Activated gamma-delta T cell (primary cell): ENCODE results near the gene PRKN.
"Not testable (repeated sequence)": the region's sequence is repeated elsewhere in the genome, so short reads cannot be mapped to it uniquely, and the experiment has no call there.

Experiments
- DNase-seq: peaks from one replicate; lab custom pipeline; 2025; lab: John Stamatoyannopoulos, UW

Gene PRKN

DNA sequence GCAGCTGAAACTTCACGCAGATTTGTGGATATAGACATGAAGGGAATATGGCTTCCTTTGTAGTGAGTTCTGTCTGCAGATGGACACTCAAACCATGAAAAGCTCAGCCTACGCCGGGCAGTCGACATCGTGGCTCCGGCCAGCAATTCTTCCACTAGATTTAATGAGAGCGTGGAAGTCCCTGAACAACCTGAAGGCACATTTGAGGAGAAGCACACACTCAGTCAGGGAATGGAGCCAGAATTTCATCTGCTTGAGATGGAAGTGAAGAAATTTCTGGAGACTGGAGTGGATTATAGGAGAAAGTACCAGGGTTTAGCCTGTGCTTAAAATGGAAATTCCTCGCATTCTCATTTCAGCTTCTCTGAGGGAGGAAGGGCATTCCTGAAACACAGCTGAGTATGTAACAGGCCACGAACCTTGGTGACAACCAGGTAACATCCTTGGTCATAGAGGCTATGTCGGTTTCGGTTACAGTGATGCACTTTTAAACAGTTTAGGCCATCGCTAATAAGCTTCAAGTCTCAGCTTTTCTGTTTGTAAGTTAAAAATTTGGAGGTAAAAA, 1373.2 kb downstream of the PRKN start:
- DNase-seq, result no peak

DNA sequence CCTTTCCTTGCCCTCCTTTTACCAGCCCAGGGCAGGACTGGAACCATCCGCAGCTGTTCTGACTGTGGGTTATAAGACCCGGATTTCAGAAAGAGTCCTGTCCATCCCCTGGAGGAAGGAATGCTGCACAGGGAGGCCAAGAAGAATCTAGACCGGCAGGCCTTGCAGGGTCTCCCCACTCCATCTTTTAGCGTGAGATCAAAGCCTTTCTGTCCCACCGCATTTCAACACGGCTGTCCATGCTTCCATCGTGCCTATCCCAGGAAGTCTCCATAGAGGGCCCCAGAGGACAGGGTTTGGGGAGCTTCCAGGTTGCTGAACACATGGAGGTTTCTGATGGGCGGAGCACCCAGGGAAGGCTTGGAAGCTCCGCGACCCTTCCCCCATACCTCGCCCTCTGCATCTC, 1374.4 kb downstream of the PRKN start:
- no peak for DNase-seq

DNA sequence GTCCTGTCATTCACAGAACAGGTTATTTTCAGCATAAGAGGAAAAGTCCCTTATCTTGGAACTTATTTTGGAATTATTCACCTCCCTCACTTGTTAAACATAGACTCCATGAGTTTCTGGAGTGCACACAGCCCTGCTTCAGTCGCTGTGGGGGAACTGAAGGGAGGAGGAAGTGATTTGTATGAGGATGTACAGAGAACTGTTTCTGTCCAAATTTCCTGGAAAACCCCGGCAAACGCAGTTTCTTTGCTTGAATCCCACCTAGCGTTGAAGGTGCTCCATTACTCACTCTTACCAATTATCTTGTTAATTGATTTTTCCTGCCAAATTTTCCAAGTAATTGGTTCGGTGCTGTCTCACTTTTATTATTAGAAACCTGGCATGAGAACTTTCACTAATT, 1375.7 kb downstream of the PRKN start:
- DNase-seq, result no peak

DNA sequence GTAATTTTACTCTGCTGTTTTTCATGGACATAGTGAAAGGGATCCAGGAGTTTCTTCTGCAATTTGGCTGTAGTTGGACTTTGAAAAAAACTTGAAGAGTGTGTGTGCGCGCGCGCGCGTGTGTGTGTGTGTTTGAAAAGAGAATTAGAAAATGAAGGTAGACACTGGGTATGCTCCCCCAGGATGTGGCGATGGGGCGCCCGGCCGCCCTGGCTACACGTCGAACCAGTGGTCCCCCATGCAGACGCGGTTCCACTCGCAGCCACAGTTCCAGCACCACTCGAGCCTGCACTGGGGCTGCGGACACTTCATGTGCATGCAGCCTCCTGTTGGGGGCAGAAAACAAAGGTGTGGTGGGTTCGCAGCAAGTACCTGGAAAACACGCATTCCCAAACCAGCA, 1377.7 kb downstream of the PRKN start:
- DNase-seq, result no peak

DNA sequence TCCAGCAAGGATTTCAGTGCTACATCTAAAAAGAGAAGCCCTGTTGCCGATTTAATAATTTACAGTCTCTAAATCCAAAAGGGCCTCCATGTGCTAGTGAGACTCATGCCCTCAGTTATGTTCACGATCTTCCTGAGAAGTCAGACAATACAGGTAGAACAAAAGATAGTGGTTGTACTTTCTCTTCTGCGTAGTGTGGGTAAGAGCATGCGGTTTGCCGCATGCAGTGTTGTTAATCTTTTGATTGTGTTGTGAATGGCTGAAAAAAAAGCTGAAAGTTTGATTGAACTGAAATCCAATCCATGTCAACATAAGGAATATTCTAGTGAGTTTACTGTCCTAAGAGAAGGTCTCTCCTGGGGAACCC, 1379.0 kb downstream of the PRKN start:
- no peak for DNase-seq

DNA sequence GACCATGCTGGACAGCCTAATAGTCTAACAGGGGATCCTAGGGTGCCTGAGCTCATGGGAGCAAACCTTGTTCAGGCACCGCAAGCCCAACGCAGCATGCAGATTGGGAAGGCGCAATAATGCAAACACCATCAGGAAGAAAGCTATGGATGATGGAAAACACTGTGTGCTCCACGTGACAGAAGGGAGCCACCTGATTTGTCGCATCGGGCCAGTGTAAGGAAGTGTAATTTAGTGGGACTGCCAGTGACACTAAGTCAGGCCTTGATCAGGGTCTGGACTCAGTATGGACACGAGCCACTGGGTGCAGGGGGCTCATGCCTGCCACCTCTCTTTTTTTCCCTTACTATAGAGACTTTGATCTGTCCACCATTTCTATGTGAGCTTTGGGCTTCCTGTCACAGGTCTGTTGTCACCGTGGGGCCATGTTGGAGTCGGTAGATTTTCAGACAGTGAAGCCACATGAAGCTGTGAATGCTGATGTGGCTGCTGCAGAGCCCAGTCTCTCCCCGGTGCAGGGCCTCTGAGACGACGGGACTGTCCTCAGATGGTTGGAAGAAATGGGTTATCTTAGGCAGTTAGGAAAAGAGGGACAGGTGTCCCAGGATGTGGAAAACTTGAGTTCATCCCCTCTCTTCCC, 1379.5 kb downstream of the PRKN start:
- no peak for DNase-seq

DNA sequence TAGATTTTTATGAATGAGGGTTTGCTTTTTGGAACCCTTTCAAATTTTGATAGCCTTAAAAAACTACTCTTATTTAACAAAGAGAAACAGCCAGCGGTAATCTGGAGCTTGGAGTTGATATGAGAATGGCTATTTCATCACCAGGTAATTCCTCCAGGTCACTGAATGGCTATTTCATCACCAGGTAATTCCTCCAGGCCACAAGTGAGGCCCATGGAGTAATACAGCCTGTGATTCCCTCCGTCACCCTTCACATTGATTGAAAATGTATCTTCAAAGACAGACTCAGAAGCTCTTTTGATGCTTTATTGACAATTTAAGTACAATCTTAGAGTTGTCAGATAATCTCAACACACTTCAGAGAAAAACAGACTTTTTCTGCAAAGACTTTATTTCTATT, 1380.4 kb downstream of the PRKN start:
- no peak for DNase-seq

DNA sequence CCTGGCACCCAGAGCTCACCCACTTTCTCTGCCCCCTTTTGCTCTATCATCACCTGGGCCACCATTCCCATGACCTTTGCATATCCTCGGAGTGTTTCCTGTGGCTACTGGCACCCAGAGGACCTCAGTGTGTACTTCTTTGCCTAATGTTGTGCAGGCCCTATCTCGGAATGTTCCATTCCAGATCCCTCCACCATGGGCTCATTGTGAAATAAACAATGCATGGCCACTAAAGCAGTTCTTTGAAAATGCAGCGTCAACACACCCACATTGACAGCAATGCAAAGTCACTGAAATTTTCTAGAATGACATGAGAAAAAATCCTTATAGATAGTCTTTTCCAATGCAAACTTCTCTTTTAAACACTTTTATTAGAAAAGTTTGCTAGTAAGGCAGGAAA, 1380.8 kb downstream of the PRKN start:
- DNase-seq, result no peak

DNA sequence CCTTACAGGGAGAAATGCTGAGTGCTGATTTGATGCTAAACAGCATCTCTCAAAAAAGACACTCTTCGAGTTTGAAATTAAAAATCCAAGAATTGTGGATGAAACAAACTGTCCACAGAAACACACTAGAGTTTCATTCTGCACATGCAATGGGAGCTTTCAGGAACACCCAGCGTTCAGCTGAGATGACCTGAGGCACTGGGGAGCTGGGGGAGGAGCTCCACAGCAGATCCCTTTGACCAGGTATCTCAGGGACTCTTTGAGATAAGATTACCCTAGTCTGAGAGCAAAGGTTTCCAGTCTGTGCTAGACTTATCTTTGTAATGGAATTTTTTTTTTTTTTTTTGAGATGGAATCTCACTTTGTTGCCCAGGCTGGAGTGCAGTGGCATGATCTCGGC, 1382.9 kb downstream of the PRKN start:
- DNase-seq, result no peak

DNA sequence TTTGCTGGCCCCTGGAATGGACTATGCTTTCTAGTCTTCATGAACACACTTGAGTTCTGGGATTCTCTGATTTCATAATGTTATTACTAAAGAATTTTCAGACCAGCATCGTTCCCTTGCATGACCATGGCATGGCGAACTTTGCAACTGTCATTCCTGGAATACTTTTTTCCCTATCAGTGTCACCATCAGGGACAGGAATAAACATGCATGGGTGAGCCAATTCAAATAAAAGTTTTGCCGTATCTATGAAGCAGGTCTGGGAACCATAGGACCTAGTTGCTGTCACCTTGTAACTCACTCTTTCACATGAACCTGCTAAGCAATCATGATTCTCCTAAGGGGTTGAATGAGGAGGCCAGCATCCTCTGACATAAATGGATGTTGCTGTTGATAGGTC, 1385.5 kb downstream of the PRKN start:
- no peak for DNase-seq

DNA sequence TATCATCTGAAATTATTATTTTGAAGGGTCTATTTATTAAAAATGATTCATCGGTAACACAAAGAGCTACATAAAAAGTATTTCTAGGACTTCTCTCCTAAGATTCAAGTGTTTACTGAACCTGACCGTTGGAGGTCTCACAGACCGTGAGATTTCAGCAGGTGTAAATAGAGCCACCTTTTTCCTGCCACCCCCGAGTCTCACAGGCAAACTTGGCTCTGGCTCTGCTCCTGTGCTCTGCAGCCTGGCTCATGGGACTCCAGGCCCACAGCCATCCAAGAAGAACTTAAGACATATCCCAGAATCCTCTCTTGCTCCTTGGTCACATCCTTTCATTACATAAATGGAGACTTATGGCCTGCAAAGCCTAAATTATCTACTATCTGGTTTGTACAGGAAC, 1385.9 kb downstream of the PRKN start:
- DNase-seq, result no peak

DNA sequence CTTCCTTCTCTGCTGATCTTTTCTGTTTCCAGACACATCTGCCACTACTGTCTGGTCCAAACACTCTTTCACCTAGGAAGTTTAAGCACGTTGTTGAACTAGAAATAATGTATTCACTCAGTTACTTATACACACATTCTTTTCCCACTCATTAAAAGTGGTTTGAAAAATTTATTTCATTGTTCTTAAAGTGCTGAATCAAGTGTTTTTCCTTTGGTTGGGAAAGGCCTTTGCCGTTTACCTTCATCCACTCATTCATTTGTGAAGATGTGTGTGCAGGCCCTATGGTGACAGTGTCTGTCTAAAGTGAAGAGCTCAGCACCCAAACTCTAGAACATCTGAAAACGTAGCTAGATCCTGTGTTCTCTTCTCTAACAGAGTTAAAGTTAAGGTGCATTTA, 1389.6 kb downstream of the PRKN start:
- DNase-seq, result no peak

DNA sequence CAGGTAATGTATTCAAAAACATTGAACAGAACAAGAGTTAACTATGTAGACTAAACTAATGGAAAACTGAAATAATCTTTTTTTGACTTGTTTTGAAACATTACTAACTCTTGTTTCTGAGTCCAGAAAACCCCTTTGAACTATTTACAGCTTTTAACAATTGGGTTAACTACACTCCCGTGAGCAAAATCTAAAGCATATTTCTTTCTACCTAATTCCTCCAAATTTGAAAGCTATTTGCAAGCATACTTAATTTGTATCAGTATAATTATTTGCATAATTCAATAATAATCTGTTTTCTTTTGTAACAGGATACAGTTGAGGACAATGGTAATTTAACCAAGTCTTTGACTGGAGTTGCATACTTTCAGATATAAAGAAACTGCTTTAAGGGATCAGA, 1391.1 kb downstream of the PRKN start:
- no peak for DNase-seq

DNA sequence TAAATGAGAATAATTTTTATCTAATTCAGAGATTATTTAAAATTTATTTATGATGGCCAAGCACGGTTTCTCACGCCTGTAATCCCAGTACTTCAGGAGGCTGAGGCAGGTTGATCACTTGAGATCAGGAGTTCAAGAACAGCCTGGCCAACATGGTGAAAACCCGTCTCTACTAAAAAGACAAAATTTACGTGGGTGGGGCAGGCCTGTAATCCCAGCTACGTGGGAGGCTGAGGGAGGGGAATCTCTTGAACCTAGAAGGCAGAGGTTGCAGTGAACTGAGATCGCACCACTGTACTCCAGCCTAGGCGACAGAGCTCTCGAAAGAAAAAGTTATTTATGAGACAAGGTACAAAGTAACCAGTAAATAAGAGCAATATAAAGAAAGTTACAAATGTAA, 1394.2 kb downstream of the PRKN start:
- no peak for DNase-seq

DNA sequence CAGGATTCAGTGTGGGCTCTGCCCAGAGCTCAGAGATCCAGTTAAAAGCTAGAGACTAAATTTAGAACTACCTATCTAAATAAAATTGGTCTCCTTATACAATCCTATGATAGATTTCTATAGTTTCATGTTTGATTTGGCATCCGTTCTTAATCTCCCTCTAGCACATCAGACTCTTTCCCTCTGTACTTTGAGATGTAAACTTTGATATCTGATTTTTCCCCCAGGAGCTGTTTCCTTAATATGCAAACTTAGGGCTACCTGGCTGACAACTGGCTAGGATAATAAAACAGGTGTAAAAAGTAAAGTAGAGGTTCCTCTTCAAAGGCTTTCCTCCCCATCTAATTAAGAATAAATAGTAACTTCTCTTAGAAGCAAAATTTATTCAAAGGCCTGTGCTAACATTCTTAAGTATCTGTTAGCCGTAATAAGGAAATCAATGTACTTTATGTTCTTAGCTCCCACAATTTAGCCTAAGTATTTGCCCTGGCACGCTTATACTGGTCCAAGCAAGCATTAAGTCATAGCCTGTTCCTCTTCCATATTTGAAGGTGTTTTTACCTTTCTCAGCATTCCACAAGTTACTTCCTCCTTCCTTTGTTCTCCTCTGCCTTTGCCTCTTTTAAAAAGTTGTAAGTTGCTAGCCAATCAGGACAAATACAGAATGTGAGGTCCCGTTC, 1396.0 kb downstream of the PRKN start:
- DNase-seq, result not testable (repeated sequence)

DNA sequence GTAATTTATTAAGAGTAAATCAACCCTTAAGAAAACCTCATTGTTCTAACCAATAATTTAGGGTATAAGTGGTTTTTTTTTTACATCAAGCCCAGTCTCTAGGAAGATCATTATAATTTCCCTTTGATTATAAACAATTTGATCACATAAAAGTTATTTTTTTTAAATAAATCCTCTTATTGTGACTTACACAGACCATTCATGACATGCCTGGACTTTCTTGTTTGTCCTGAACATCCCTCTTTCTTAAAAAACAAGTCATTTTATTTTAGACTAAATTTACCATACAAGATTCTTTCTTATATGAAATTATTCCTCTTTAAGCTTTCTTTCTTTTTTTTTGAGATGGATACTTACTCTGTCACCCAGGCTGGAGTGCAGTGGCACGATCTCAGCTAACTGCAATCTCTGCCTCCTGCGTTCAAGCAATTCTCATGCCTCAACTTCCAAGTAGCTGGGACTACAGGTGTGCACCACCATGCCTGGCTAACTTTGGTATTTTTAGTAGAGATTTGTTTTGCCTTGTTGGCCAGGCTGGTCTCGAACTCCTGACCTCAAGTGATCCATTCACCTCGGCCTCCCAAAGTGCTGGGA, 1400.1 kb downstream of the PRKN start:
- no peak for DNase-seq

DNA sequence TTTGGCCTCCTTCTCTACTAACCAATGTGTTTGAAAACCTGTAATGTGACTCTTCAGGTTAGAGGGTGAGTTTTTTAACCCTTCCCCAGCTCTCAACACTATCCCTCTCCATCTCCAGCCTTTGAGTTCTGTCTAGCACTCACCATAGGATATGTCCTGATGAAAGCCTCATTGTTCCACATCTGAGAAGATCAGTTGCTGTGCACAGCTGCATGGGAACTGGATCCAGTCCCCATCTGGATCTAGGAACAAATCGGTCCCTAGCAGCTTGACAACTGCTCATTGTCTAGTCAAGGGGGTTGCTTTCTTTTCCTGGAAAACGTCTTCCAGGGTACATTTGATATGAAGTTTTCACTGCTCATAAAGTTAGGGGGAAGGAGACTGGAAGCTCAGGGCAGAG, 1408.3 kb downstream of the PRKN start:
- no peak for DNase-seq

DNA sequence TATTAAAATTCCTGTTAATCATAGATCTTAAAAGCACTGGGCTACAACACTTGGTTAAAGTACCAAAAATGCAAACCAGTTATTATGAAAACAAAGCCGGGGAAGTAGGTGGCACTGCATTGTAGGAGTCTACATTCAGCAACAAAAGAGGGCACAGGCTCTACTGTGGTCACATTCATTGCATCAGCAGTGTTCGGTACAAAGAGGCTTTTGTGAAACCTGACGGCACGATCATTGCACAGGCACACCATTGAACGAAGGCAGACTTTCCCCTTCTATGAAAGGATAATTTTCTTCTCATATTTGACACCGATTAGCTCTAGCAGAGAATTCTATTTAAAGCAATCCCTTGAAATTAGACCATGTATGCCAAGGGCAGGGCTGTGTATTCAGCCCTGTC, 1409.1 kb downstream of the PRKN start:
- DNase-seq, result no peak

DNA sequence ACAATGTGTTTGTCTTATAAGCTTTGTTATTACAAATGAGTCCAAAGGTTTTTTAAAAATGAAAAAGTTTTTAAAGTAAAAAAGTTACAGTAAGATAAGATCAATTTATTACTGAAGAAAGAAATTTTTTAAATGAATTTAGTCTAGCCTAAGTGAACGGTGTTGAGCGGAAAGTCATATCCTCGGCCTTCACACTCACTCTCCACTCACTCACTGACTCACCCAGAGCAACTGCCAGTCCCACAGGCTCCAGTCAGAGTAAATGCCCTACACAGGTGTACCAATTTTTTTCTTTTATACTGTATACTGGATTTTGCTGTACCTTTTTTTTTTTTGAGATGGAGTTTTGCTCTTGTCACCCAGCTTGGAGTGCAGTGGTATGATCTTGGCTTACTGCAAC, 1411.0 kb downstream of the PRKN start:
- DNase-seq, result no peak

DNA sequence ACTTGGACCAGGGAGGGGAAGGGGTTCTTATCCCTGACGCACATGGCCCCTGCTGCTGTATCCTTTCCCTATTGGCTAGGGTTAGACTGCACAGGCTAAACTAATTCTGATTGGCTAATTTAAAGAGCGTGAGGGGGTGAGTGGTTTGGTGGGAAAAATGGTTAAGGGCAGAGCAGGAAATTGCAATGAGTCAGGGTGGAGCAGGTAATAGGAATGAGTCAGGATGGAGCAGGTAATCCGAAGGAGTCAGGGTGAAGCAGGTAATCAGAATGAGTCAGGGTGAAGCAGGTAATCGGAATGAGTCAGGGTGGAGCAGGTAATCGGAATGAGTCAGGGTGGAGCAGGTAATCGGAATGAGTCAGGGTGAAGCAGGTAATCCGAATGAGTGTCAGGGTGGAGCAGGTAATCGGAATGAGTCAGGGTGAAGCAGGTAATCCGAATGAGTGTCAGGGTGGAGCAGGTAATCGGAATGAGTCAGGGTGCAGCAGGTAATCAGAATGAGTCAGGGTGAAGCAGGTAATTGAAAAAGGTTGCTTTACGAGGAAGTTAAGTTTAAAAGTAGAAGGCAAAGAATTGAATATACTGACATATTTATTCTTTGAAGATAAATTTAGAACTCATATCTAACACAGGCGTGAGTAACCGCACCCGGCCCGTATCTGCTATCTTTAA, 1412.2 kb downstream of the PRKN start:
- DNase-seq, result not testable (repeated sequence)

DNA sequence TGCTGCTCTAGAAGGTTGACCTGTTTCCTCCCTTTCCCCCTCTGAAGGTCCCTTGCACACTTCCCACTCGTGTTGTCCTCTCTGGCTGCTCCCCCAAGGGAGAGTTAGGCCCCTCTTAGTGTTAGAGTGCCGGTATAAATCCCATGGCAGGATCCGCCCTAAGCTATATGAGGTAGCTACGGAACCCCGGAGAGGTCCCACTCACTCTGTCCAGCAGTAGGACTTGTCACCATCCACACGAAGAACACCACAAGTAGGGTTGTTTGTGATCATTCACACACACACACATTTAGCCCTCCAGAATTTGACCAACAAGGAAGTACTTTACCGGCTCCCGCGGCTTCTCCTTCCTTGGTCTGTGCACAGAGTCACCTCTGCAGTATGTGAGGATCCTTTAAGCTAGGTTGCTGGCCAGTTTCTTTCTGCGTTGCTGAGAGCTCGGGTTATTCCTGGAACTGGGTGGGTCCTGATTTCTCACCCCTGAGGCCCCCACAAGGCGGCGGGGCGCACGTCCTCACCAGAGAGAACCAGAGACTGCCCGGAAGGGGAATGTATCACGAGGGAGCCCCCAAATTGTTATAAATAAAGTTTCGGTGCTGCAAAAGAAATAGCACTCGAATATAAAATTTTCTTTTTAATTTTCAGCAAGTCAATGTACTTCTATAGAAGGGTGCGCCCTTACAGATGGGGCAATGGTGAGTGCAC, 1412.9 kb downstream of the PRKN start:
- not testable (repeated sequence) for DNase-seq

DNA sequence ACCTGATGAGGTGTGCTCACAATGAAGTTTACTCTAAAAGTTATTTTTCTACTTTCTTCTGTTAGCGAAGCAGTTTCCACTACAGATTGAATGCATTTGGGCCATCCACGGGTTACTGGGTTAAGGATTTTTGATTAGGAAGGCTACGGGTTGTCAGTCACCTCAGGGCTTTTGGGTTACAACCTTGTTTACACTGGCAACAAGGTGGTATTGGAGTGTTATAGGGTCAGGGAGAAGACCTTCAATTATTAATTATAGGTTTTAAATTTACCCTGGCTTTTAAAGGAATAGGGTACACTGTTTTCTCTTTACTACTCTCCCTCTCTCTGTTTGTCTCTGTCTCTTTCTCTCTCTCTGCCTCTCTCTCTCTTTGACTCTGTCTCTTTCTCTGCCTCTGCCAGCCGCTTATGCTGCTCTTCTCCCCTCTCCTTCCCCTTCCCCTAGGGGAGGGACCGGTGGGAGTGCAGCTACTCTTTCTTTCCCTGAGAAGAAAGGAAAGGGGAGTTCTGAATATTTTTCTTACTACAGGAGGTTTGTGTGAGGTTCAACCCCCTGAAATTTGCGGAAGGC, 1413.5 kb downstream of the PRKN start:
- DNase-seq, result no peak
